Esophagus muscularis mucosa (tissue), 4 donors: ENCODE results near the gene SPTB. TPM values are rescaled to one million over a fixed set of nuclear protein-coding genes. Genes with fewer than 3 reads are reported as not detected.

Experiments used
- DNase-seq: peaks from one replicate; pipeline ENCODE4 v3.0.0-alpha.2; 2017; ENCODE audit errors: extremely low spot score
- H3K27ac ChIP-seq, 4 donors: fragments of 200-600 bp; sonication (generic); replicated peaks in 1 of 4; 1 replicate in 3 of 4; 2 replicates in 1 of 4; pipeline ENCODE4 v1.5.1; 2016 to 2019; ENCODE audit warnings: mild to moderate bottlenecking in 1 of 4
- H3K27me3 ChIP-seq, 4 donors: fragments of 200-600 bp; sonication (generic); one replicate each; pipeline versions ENCODE4 v1.5.1 to v1.6.0; 2016 to 2019
- H3K36me3 ChIP-seq, 4 donors: fragments of 200-600 bp; sonication (generic); one replicate each; pipeline ENCODE4 v1.5.1; 2016 to 2019
- H3K4me1 ChIP-seq, 4 donors: fragments of 200-600 bp; sonication (generic); one replicate each; pipeline ENCODE4 v1.5.1; 2016 to 2019
- H3K4me3 ChIP-seq, 4 donors: fragments of 200-600 bp; sonication (generic); 1 replicate in 2 of 4; 2 replicates in 2 of 4; pipeline ENCODE4 v1.5.1; 2016 to 2019; ENCODE audit warnings: mild to moderate bottlenecking in 4 of 4, moderate library complexity in 1 of 4
- H3K9me3 ChIP-seq, 4 donors: fragments of 200-600 bp; sonication (generic); 1 replicate in 3 of 4; 2 replicates in 1 of 4; pipeline ENCODE4 v1.5.1; 2016 to 2019
- EP300 ChIP-seq: sonication (generic); formaldehyde crosslinking; IDR thresholded peaks from one replicate; pipeline ENCODE4 v1.6.1; 2017; ENCODE audit warnings: antibody characterized with exemption
- POLR2A ChIP-seq: fragments of 450-650 bp; IDR thresholded peaks from one replicate; pipeline ENCODE4 v1.6.1; 2017; ENCODE audit warnings: antibody characterized with exemption, moderate library complexity, mild to moderate bottlenecking, low read depth
- POLR2AphosphoS5 ChIP-seq, 2 donors: sonication (generic); formaldehyde crosslinking; IDR thresholded peaks; one replicate each; pipeline ENCODE4 v1.6.1; 2017; ENCODE audit warnings: antibody characterized with exemption in 2 of 2
- WGBS: methylation state at CpG from one replicate; pipeline ENCODE4 v1.1.5; 2018; 5-methylcytosine and 5-hydroxymethylcytosine counted together
- intact Hi-C: fragments of 100-400 bp; cut with DNase I; formaldehyde crosslinking; loops from one replicate; pipeline ENCODE4 v1.15.1; 2023
- total RNA-seq, 4 donors: library from RNA; depleted of rRNA; stranded (reverse); fragments of >200 nt; gene quantifications; one replicate each; pipeline versions ENCODE4 v1.1.0 to v1.2.1, GENCODE V29; 2016
- TF ChIP-seq, protein P1 (sequence below), 3 experiments: fragments of 200-600 bp in 2 of 3; fragments of 450-650 bp in 1 of 3; sonication (generic) in 2 of 3; IDR thresholded peaks; one replicate each; pipeline ENCODE4 v1.5.1; 2017 to 2019; ENCODE audit warnings: antibody characterized with exemption in 3 of 3, mild to moderate bottlenecking in 2 of 3, moderate library complexity in 1 of 3

Gene SPTB
- total RNA-seq, 4 donors from 2014 or later: 0.83 to 2.5 (median 1.8) TPM

DNA sequence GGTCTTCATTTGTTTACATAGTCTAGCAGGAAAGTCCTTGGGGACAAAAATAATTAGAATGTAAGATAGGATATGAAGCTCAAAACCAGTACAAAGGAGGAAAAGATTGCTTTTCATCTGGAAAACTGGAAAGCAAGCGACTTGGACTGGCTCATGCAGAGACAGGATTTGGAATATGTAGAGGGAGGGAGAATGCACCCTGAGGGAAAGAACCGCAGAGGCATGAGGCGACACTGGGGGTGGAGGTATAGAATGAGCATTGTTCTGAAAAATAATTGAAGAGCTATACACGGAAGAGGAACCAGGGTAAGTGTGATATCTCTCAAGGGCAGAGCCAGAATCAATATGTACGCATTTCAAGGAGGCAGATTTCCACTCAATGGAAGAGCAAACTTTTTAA lies 90.0 kb downstream of the SPTB start:
- Histone ChIP-seq H3K4me3 (no peak overlapping the region), H3K27ac (no peak overlapping the region), H3K36me3 (peaks cover 0 to 58% (median 0%) of the 10 kb centered on the region in 4 donors), H3K9me3 (no peaks in the 10 kb centered on the region), H3K4me1 (peaks cover 0 to 6% (median 3%) of the 10 kb centered on the region in 4 donors), H3K27me3 (no peaks in the 10 kb centered on the region)
- 75% methylated on average over 5 of the region's 5 CpGs for WGBS
- intact Hi-C loops: no loop called here
- no peak for TF ChIP-seq EP300
- DNase-seq: no peak

DNA sequence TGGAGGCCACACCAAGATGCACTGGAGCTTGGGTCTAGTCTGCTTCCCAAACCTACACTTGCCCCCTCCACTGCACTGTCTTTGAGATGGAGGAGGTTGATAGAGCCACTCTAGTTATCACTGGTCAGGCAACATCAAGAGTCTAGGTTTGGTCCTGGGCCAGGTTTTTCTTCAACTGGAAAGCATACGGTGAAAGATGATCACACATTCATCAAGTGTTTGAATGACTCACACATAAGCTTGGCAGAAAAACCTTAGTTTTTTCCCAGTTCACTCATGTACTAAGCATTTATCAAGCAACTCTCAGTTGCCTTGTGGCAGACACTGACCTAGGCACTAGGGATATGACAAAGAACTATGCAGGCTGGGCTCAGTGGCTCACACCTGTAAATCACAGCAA lies 91.0 kb downstream of the SPTB start:
- WGBS: 36% methylated on average over 1 of the region's 1 CpG
- no peaks in the 10 kb centered on the region for H3K27me3 ChIP-seq
- intact Hi-C loops: no loop called here
- DNase-seq: no peak
- peaks cover 0 to 58% (median 0%) of the 10 kb centered on the region in 4 donors for H3K36me3 ChIP-seq
- no peak for TF ChIP-seq EP300
- TF ChIP-seq POLR2A: no peak
- no peak for TF ChIP-seq POLR2AphosphoS5 (IDR thresholded peaks at IDR 0.05)
- TF ChIP-seq, protein P1, sequence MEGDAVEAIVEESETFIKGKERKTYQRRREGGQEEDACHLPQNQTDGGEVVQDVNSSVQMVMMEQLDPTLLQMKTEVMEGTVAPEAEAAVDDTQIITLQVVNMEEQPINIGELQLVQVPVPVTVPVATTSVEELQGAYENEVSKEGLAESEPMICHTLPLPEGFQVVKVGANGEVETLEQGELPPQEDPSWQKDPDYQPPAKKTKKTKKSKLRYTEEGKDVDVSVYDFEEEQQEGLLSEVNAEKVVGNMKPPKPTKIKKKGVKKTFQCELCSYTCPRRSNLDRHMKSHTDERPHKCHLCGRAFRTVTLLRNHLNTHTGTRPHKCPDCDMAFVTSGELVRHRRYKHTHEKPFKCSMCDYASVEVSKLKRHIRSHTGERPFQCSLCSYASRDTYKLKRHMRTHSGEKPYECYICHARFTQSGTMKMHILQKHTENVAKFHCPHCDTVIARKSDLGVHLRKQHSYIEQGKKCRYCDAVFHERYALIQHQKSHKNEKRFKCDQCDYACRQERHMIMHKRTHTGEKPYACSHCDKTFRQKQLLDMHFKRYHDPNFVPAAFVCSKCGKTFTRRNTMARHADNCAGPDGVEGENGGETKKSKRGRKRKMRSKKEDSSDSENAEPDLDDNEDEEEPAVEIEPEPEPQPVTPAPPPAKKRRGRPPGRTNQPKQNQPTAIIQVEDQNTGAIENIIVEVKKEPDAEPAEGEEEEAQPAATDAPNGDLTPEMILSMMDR (IDR thresholded peaks at IDR 0.05): no peak
- no peak overlapping the region for H3K4me3 ChIP-seq
- H3K27ac ChIP-seq: no peak overlapping the region
- no peaks in the 10 kb centered on the region for H3K9me3 ChIP-seq
- peaks cover 0 to 6% (median 3%) of the 10 kb centered on the region in 4 donors for H3K4me1 ChIP-seq

DNA sequence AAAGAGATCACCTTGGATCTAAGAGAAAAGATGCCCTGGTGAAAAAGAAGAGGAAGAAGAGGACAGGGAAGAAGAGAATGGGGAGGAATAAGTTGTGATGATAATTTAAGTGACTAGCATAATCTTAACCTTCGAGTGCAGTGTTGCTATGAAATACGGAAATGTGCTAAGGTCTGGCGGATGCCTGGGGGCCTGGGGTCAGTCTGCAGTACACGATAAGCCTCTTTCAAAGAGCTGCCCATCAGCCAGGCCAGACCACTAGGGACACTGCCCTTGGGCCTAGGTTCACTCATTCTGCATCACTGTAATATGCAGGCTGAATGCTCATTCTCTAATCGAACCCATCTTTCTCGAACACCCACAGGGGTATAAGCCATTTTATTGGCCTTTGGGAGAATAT lies 92.1 kb downstream of the SPTB start:
- no peak for DNase-seq
- no peak overlapping the region for H3K4me3 ChIP-seq
- intact Hi-C loops: no loop called here
- peaks cover 0 to 51% (median 0%) of the 10 kb centered on the region in 4 donors for H3K36me3 ChIP-seq
- H3K4me1 ChIP-seq: peaks cover 0 to 6% (median 3%) of the 10 kb centered on the region in 4 donors
- TF ChIP-seq POLR2AphosphoS5 (IDR thresholded peaks at IDR 0.05) (no peak), EP300 (no peak), POLR2A (no peak)
- TF ChIP-seq, protein P1 (IDR thresholded peaks at IDR 0.05): no peak
- no peak overlapping the region for H3K27ac ChIP-seq
- no peaks in the 10 kb centered on the region for H3K27me3 ChIP-seq
- WGBS: 94% methylated on average over 6 of the region's 6 CpGs
- no peaks in the 10 kb centered on the region for H3K9me3 ChIP-seq

DNA sequence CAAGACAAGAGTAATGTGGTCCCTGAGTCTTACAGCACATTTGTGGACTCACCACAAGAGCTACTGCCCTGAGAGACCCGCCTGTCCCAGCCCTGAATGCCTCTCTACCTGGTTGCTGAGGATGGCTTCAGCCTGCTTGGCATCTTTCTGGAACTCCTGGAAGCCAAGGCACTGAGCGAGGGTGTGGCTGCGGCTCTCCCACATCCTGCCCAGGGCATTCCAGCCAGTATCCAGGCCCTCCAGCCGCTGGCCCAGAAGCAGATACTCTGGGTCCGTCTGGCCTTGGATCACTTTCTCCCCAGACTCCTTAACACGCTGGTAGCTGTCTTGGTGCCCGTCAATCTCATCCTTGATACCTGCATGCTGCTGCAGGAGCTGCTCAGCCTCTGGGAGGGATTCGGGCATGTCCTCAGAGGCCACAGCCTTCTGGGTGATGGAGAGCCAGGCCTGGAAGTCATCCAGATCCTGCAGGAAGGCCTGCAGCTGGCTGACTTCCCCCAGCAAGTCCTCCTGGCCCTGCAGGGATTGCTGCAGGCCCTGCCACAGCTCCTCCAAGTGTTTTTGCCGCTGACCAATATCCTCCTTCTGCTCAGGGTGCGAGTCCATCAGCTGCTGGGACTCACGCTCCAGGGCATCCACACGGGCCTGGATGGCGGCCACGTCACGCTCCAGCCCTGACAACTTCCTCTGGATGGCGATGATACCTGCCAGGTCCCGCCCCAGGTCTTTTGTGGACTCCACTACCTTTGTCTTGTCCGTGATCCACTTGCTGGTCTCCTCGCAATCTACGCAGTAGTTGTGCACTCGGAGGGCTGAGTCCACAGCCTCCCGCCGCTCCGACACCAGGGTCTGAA lies 93.2 kb downstream of the SPTB start:
- intact Hi-C loops: no loop called here
- Histone ChIP-seq H3K36me3 (peaks cover 0 to 49% (median 0%) of the 10 kb centered on the region in 4 donors), H3K9me3 (no peaks in the 10 kb centered on the region), H3K27ac (no peak overlapping the region), H3K4me1 (peaks cover 0 to 6% (median 3%) of the 10 kb centered on the region in 4 donors), H3K4me3 (no peak overlapping the region), H3K27me3 (no peaks in the 10 kb centered on the region)
- no peak for DNase-seq
- WGBS: 91% methylated on average over 23 of the region's 24 CpGs
- TF ChIP-seq, protein P1 (IDR thresholded peaks at IDR 0.05): no peak
- TF ChIP-seq POLR2AphosphoS5 (IDR thresholded peaks at IDR 0.05) (no peak), EP300 (no peak), POLR2A (no peak)

DNA sequence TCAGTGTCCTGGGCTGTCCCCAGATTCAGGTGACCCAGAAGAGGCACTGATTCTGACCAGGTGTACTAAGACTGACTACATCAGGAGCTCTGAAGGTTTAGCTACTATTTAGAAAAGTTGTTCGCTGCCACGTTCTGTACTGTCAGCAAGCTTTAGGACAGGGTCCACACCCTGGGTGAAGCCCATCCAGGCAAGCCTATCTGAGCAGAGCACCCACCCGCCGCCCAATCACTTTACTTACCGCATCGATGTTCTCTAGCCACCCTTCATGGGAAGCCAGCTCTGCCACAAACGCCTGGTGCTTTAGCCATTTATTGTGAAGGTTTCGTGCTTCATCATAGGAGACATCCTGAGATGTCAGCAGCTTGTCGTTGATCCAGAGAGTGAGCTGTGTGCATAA lies 95.7 kb downstream of the SPTB start:
- Histone ChIP-seq H3K36me3 (peaks cover 0 to 42% (median 0%) of the 10 kb centered on the region in 4 donors), H3K4me3 (no peak overlapping the region), H3K9me3 (no peaks in the 10 kb centered on the region), H3K4me1 (peaks cover 0 to 6% (median 5%) of the 10 kb centered on the region in 4 donors), H3K27me3 (no peaks in the 10 kb centered on the region), H3K27ac (no peak overlapping the region)
- WGBS: 94% methylated on average over 9 of the region's 9 CpGs
- TF ChIP-seq POLR2A: no peak
- intact Hi-C loops: no loop called here
- DNase-seq: no peak

DNA sequence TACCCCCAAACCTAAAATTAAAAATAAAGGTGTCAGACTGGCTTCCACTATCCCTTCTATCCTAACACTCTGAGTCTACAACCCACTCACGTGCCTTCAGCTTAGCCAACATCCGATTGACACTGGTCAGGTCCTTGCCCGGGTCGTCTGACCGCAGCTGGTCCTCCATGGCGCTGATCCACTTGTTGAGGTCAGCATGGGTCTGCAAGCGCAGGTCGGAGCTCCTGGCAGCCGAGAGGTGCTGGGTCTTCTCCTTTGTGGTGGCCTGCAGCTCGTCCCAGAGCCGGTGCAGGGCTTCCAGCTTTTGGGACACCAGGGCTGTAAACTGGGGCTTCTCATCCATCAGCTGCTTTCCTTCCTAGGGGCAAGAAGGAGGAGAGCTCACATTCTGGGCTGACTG lies 97.5 kb downstream of the SPTB start:
- H3K4me3 ChIP-seq: no peak overlapping the region
- H3K27ac ChIP-seq: no peak overlapping the region
- whole genome bisulfite sequencing: 98% methylated on average over 11 of the region's 11 CpGs
- peaks cover 0 to 42% (median 0%) of the 10 kb centered on the region in 4 donors for H3K36me3 ChIP-seq
- intact Hi-C loops: no loop called here
- TF ChIP-seq POLR2A (no peak), POLR2AphosphoS5 (IDR thresholded peaks at IDR 0.05) (no peak), EP300 (no peak)
- TF ChIP-seq, protein P1 (IDR thresholded peaks at IDR 0.05): no peak
- DNase-seq: no peak
- H3K9me3 ChIP-seq: no peaks in the 10 kb centered on the region
- peaks cover 0 to 22% (median 17%) of the 10 kb centered on the region in 4 donors for H3K4me1 ChIP-seq
- no peaks in the 10 kb centered on the region for H3K27me3 ChIP-seq
